ENCODE measurements around the gene FXYD3.

The FXYD3 gene

DNA sequence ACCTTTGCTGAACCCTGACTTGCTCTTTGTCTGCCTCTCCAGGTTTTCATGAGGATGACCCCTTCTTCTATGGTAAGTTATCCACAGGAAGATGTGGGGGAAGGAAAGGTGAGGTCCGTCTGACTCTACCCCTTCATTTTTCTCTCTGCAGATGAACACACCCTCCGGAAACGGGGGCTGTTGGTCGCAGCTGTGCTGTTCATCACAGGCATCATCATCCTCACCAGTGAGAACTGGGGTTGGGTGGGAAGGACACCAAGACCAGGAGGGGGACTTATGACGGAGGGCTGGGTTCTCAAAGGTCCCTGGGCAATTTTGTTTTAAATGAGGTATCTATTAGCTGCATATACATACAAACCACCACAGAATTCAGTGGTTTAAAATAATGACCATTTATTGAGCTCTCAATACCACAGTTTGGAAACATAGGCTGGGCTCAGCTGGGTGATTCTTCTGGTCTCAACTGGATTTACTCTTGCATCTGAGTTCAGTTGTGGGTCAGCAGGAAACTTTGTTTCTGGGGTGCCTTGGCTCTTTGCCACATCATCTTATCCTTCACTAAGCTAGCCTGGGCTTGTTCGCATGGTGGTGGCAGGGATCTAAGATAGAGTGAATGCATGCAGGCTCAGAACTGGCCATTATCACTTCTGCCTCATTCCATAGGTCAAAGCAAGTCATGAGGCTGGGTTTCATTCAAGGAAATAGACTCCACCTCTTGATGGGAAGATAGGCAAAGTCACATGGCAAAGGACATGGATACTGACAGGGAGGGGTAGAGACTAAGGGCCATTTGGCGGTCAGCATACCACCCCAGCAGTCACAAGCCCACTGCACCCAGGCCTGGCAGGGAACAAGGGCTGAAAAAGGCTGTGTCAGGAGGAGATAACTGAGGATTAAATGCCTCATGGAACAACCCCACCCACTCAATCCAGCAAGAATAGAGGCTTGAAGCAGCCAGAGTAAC is 50.8 kb downstream of the FXYD3 start:
- Histone ChIP-seq H3K4me3 (ENCODE audit: low read depth, low read length) (no peak overlapping the region), H3K27ac (ENCODE audit: low read depth, low read length) (no peak overlapping the region), H3K36me3 (ENCODE audit: control insufficient read depth, insufficient read depth, low read length) (peaks cover 85% of the 10 kb centered on the region), H3K9ac (ENCODE audit: low read length) (no peak overlapping the region), H3K9me3 (ENCODE audit: control insufficient read depth, insufficient read depth, low read depth, low read length) (peaks cover 31% of the 10 kb centered on the region), H3K4me1 (ENCODE audit: control insufficient read depth, insufficient read depth, low read length) (no peaks in the 10 kb centered on the region), H3K27me3 (ENCODE audit: control insufficient read depth, insufficient read depth, low read length) (no peaks in the 10 kb centered on the region)

DNA sequence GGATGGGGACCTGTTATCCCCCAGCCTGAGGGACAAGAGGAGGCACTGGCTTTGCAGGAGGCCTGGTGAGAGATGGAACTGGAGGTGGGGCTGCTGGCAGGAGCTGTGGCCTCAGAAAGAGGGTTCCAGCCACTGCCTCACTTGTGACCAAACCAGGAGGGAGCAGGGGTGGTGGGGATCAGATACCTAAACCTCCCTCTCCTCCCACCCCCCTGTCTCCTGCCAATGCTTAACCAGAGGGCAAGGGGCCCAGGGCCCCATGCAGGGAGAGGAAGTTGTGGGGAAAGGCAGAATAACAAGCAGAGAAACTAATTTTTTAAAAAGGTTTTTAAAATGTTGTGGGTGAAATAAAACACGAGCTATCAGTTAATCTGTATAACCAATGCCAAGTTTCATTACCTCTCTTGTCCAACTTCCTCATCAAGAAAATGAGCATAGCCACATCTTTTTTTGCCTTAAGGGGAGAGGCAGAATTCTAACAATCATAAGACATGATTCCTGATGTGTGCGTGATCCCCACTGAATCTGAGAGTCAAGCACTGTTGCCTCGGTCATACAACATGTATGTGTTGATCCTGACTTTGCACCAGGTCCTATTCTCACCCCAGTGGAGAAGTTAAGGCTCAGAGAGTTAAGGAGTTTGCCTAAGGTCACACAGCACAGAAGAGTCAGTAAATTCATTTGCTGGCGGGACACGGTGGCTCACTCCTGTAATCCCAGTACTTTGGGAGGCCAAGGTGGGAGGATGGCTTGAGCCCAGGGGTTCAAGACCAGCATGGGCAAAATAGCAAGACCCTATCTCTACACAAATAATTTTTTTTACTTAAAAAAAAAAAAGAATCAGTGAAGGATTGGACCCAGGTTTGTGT is 51.9 kb downstream of the FXYD3 start:
- Histone ChIP-seq H3K27ac (ENCODE audit: low read depth, low read length) (no peak overlapping the region), H3K36me3 (ENCODE audit: control insufficient read depth, insufficient read depth, low read length) (peaks cover 74% of the 10 kb centered on the region), H3K4me3 (ENCODE audit: low read depth, low read length) (no peak overlapping the region)

GRCh38 chr19:35168196-35168595 is 52.6 kb downstream of the FXYD3 start:
- Histone ChIP-seq H3K4me3 (ENCODE audit: low read depth, low read length) (no peak overlapping the region), H3K4me1 (ENCODE audit: control insufficient read depth, insufficient read depth, low read length) (no peaks in the 10 kb centered on the region), H3K27ac (ENCODE audit: low read depth, low read length) (no peak overlapping the region), H3K9ac (ENCODE audit: low read length) (no peak overlapping the region), H3K9me3 (ENCODE audit: control insufficient read depth, insufficient read depth, low read depth, low read length) (peaks cover 26% of the 10 kb centered on the region), H3K36me3 (ENCODE audit: control insufficient read depth, insufficient read depth, low read length) (peaks cover 67% of the 10 kb centered on the region), H3K27me3 (ENCODE audit: control insufficient read depth, insufficient read depth, low read length) (no peaks in the 10 kb centered on the region)

More for the DNA sequence above, 51.9 kb downstream of the FXYD3 start:
- peaks cover 31% of the 10 kb centered on the region for H3K9me3 ChIP-seq (ENCODE audit: control insufficient read depth, insufficient read depth, low read depth, low read length)
- H3K4me1 ChIP-seq (ENCODE audit: control insufficient read depth, insufficient read depth, low read length) = no peaks in the 10 kb centered on the region
- H3K27me3 ChIP-seq (ENCODE audit: control insufficient read depth, insufficient read depth, low read length) = no peaks in the 10 kb centered on the region
- H3K9ac ChIP-seq (ENCODE audit: low read length) = no peak overlapping the region

DNA sequence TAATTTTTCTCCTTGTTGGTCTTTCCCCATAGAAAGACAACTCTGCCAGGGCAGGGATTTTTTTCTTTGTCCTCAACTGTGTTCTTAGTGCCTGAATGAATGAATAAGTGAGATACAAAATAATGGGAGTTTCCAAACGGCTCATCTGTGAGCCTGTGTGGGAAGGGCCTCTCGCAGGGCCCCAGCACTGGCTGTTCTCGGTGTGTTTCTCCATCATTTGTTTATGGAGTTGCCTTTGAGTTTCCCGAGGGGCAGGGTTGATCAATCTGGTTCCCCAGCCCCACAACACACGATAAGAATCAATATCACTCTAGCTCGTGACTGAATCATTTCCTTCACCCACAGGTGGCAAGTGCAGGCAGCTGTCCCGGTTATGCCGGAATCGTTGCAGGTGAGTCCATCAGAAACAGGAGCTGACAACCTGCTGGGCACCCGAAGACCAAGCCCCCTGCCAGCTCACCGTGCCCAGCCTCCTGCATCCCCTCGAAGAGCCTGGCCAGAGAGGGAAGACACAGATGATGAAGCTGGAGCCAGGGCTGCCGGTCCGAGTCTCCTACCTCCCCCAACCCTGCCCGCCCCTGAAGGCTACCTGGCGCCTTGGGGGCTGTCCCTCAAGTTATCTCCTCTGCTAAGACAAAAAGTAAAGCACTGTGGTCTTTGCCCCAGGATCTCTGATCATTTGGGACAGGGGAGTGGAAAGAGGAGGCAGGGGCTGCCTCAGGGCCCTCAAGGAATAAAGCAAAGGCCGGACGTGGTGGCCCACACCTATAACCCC is 53.8 kb downstream of the FXYD3 start:
- no peaks in the 10 kb centered on the region for H3K27me3 ChIP-seq (ENCODE audit: control insufficient read depth, insufficient read depth, low read length)
- H3K4me1 ChIP-seq (ENCODE audit: control insufficient read depth, insufficient read depth, low read length) = no peaks in the 10 kb centered on the region
- H3K27ac ChIP-seq (ENCODE audit: low read depth, low read length) = no peak overlapping the region
- peaks cover 18% of the 10 kb centered on the region for H3K9me3 ChIP-seq (ENCODE audit: control insufficient read depth, insufficient read depth, low read depth, low read length)
- peaks cover 55% of the 10 kb centered on the region for H3K36me3 ChIP-seq (ENCODE audit: control insufficient read depth, insufficient read depth, low read length)
- no peak overlapping the region for H3K9ac ChIP-seq (ENCODE audit: low read length)
- H3K4me3 ChIP-seq (ENCODE audit: low read depth, low read length) = no peak overlapping the region

GRCh38 chr19:35170359-35171061 is 54.9 kb downstream of the FXYD3 start:
- H3K9me3 ChIP-seq (ENCODE audit: control insufficient read depth, insufficient read depth, low read depth, low read length) = peaks cover 11% of the 10 kb centered on the region
- no peaks in the 10 kb centered on the region for H3K27me3 ChIP-seq (ENCODE audit: control insufficient read depth, insufficient read depth, low read length)
- no peak overlapping the region for H3K27ac ChIP-seq (ENCODE audit: low read depth, low read length)
- no peak overlapping the region for H3K9ac ChIP-seq (ENCODE audit: low read length)
- H3K4me1 ChIP-seq (ENCODE audit: control insufficient read depth, insufficient read depth, low read length) = no peaks in the 10 kb centered on the region
- H3K36me3 ChIP-seq (ENCODE audit: control insufficient read depth, insufficient read depth, low read length) = peaks cover 44% of the 10 kb centered on the region
- H3K4me3 ChIP-seq (ENCODE audit: low read depth, low read length) = no peak overlapping the region

GRCh38 chr19:35171730-35172129 is 56.1 kb downstream of the FXYD3 start:
- Histone ChIP-seq H3K9me3 (ENCODE audit: control insufficient read depth, insufficient read depth, low read depth, low read length) (no peaks in the 10 kb centered on the region), H3K27me3 (ENCODE audit: control insufficient read depth, insufficient read depth, low read length) (no peaks in the 10 kb centered on the region), H3K36me3 (ENCODE audit: control insufficient read depth, insufficient read depth, low read length) (peaks cover 32% of the 10 kb centered on the region), H3K9ac (ENCODE audit: low read length) (no peak overlapping the region), H3K4me3 (ENCODE audit: low read depth, low read length) (no peak overlapping the region), H3K27ac (ENCODE audit: low read depth, low read length) (no peak overlapping the region), H3K4me1 (ENCODE audit: control insufficient read depth, insufficient read depth, low read length) (no peaks in the 10 kb centered on the region)

Measured in HUES6 (cell line).